ENCODE measurements around the gene PCBP3.
"Not testable (repeated sequence)": the region's sequence is repeated elsewhere in the genome, so short reads cannot be mapped to it uniquely, and the experiment has no call there.

Gene PCBP3

GRCh38 chr21:45894906-45895777, 251.6 kb downstream of the PCBP3 start:
- no peak for DNase-seq (ENCODE audit: low spot score)

DNA sequence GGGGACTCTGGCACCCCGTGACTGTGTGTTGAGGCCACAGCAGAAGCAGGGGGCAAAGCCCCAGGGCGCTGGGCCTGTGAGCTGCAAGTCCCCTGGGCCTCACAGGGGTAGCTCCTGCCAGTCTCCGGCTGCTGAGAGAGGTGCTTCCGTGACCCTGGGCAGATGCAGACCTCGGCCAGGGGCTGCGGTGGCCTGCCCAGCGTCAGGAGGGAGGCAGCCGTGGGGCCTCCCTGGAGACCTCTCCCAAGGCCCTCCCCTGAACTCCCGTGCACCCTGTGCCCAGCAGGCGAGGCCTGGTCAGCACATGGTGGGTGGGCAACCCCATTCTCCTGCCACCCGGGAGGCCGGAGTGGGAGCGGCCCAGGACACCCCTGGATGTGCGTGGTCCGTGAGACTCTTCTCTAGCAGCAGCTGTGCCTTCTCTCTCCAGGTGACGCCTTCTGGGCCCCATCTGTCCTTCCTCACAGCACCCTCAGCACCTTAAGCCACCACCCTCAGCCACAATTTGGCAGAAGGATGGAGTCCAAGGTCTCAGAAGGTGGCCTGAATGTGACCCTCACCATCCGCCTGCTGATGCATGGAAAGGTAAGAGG, 252.3 kb downstream of the PCBP3 start:
- no peak for DNase-seq (ENCODE audit: low spot score)

GRCh38 chr21:45896431-45896830, 252.9 kb downstream of the PCBP3 start:
- DNase-seq (ENCODE audit: low spot score) = not testable (repeated sequence)

- DNase-seq (ENCODE audit: low spot score) = no peak
These were observed 253.9 kb downstream of the PCBP3 start for GRCh38 chr21:45897191-45898027.

DNA sequence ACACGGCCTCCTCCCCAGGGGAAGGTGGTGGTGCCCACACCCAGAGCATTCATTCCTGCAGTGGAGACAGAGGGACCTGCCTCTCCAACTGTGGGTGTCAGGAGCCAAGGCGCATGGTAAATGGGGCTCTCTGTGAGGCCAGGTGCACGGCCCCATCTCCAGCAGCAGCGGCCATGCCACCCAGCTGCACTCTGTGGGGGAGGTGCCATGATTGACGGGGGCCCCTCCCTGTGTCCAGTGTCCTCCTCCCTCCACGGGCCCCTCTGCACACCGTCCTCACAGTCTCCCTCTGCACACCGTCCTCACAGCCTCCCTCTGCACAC, 254.5 kb downstream of the PCBP3 start:
- DNase-seq (ENCODE audit: low spot score) = no peak

DNA sequence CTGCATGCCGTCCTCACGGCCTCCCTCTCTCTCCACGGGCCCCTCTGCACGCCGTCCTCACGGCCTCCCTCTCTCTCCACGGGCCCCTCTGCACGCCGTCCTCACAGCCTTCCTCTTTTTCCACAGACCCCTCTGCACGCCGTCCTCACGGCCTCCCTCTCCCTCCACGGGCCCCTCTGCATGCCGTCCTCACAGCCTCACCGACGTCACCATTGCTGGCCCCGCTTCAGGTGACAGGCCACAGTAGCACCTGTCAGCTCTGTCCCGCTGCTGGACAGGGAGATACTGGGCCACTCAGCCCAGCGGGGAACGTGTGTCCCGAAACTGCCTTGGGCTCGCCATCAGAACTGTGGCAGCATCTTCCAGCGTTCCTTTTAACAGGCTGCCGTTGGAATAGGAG, 255.3 kb downstream of the PCBP3 start:
- no peak for DNase-seq (ENCODE audit: low spot score)

GRCh38 chr21:45899317-45900033, 255.9 kb downstream of the PCBP3 start:
- DNase-seq (ENCODE audit: low spot score) = no peak

GRCh38 chr21:45900034-45900868, 256.7 kb downstream of the PCBP3 start:
- no peak for DNase-seq (ENCODE audit: low spot score)

- no peak for DNase-seq (ENCODE audit: low spot score)
These were observed 257.7 kb downstream of the PCBP3 start for GRCh38 chr21:45901061-45901690.

GRCh38 chr21:45902292-45902995, 258.9 kb downstream of the PCBP3 start:
- DNase-seq (ENCODE audit: low spot score) = no peak

GRCh38 chr21:45905196-45905595, 261.7 kb downstream of the PCBP3 start:
- no peak for DNase-seq (ENCODE audit: low spot score)

GRCh38 chr21:45906196-45906805, 262.8 kb downstream of the PCBP3 start:
- no peak for DNase-seq (ENCODE audit: low spot score)

DNA sequence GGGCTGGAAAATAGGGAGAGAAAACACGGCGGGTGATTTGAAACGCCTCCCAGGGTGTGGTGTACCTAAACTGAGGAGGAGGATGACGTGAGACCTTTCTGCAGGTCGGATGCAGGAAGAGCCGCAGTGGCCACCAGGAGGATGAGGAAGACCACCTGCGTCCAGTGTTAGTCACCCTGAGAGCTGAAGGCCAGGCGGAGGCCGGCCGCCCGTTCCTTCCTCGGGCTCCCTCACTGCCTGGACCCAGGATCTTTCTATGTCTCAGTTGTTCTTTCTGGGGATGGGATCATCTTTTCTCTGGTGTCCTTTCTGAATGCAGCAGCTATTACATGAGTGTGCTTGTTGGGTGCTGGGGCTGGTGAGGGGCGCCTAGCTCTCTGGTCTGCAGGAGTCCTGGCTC, 263.3 kb downstream of the PCBP3 start:
- no peak for DNase-seq (ENCODE audit: low spot score)

GRCh38 chr21:45908536-45909237, 265.2 kb downstream of the PCBP3 start:
- no peak for DNase-seq (ENCODE audit: low spot score)

DNA sequence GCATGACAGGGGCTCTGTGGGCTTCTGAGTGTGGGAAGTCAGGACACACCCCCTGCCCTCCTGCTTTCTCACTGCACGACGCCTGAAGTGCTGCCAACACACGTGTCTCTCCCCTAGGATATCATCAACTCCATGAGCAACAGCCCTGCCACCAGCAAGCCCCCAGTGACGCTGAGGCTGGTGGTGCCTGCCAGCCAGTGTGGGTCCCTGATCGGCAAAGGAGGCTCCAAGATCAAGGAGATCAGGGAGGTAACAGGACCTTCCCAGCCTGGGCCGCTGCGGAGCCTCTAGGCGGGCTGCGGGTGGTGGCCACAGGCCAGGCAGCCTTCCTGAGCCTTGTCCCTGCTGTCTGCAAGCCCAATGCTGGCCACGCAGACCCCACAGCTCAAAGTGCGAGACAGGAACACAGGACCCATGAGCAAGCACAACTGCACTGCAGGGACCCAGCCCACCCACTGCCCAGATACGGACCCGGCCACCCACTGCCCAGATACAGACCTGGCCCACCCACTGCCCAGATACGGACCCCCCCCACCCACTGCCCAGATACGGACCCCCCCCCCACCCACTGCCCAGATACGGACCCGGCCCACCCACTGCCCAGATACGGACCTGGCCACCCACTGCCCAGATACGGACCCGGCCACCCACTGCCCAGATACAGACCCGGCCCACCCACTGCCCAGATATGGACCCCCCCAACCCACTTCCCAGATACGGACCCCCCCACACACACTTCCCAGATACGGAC, 265.9 kb downstream of the PCBP3 start:
- DNase-seq (ENCODE audit: low spot score) = no peak

GRCh38 chr21:45910155-45910547, 266.6 kb downstream of the PCBP3 start:
- no peak for DNase-seq (ENCODE audit: low spot score)

DNA sequence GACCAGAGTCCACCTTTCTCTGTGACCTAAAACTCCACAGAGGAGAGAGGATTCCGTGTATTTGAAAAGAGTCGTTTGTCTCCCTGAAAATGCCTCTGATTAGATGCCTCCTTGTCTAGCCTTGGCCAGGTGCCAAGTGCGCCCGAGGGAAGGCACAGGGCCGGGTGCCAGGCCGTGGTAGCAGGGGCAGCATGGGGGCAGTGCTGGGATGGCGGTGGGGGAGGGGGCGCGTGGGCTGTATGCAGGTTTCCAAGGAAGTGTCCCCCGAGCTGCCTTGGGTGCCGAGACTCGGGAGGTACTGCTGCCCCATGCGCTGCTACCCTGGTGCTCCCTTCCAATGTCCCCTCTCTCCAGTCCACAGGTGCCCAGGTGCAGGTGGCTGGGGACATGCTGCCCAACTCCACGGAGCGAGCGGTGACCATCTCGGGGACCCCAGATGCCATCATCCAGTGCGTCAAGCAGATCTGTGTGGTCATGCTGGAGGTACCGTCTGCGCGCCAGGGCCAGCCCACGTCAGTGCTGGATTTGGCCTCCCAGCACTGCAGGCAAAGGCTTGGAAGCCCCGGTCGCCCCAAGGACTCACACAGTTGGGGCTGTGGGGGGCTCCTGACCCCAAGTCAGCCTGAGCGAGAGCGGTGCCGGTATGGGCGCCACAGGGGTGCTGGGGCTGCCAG, 267.2 kb downstream of the PCBP3 start:
- DNase-seq (ENCODE audit: low spot score) = no peak

DNA sequence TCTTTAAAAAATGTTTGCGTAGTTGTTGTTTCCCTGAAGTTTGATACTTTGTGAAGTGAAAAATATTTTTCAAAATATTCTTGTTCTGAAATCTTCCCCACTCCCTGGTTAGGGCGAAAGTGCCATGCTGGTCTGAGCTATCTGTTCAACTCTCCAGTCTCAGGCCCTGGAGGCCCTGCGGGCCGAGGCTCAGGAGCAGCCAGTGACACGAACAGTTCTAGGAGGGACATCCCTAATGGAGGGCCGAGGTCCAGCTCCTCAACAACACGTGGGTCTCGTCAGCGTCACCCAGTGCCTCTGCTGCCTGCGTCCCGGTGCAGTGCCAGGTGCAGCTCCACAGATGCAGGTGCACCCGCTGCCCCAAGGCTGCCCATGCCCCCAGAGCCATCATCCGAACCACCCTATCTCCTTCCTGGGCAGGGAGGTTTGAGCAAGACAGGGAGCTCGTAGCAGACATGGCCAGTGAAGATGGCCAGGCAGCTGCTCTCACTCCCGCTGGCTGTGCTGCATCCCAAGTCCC, 268.3 kb downstream of the PCBP3 start:
- no peak for DNase-seq (ENCODE audit: low spot score)
